Naive B cell (primary cell): ENCODE results near the gene PER1. TPM values are rescaled to one million over a fixed set of nuclear protein-coding genes. Genes with fewer than 3 reads are reported as not detected.

Source experiments
- ATAC-seq, 2 donors: fragments of 150-1000 bp; cut with Tn5 transposase; 2 replicates each; pipeline ENCODE4 v1.10.0; 2021; ENCODE audit warnings: low read depth in 2 of 2, mild to moderate bottlenecking in 2 of 2, moderate library complexity in 2 of 2
- DNase-seq: peaks from one replicate; pipeline ENCODE4 v3.0.0; 2022
- H3K27ac Mint-ChIP-seq, 6 donors: one replicate each; pipeline ENCODE4 v1.8.0; 2020 to 2022; ENCODE audit warnings: mild to moderate bottlenecking in 6 of 6, mixed read lengths in 6 of 6, moderate library complexity in 5 of 6, inconsistent platforms in 2 of 6
- H3K27me3 Mint-ChIP-seq, 3 donors: one replicate each; pipeline ENCODE4 v1.8.0; 2021 to 2022; ENCODE audit warnings: mixed read lengths in 3 of 3, mild to moderate bottlenecking in 1 of 3
- H3K36me3 Mint-ChIP-seq, 2 donors: one replicate each; pipeline ENCODE4 v1.8.0; 2020 to 2022; ENCODE audit warnings: mixed read lengths in 2 of 2, inconsistent platforms in 1 of 2, mild to moderate bottlenecking in 1 of 2
- H3K4me1 Mint-ChIP-seq, 3 donors: one replicate each; pipeline ENCODE4 v1.8.0; 2020 to 2022; ENCODE audit warnings: mixed read lengths in 3 of 3, inconsistent platforms in 1 of 3, mild to moderate bottlenecking in 1 of 3, moderate library complexity in 1 of 3
- H3K4me3 Mint-ChIP-seq, 8 donors: one replicate each; pipeline ENCODE4 v1.8.0; 2020 to 2022; ENCODE audit warnings: mild to moderate bottlenecking in 8 of 8, mixed read lengths in 8 of 8, moderate library complexity in 8 of 8, inconsistent platforms in 2 of 8
- H3K9me3 Mint-ChIP-seq, 7 donors: one replicate each; pipeline ENCODE4 v1.8.0; 2020 to 2022; ENCODE audit warnings: mixed read lengths in 7 of 7, mild to moderate bottlenecking in 5 of 7, inconsistent platforms in 2 of 7, moderate library complexity in 1 of 7
- polyA plus RNA-seq, 6 donors: library from polyadenylated mRNA; unstranded; fragments of 300-500 nt; fragmentation: Illumina TruSeq; gene quantifications; one replicate each; pipeline ENCODE4 v1.2.3, GENCODE V29; 2021; ENCODE audit warnings: low read depth in 6 of 6

Gene PER1
- polyA plus RNA-seq, 6 donors from 2014 or later = 4.5 to 20.9 (median 13.5) TPM

DNA sequence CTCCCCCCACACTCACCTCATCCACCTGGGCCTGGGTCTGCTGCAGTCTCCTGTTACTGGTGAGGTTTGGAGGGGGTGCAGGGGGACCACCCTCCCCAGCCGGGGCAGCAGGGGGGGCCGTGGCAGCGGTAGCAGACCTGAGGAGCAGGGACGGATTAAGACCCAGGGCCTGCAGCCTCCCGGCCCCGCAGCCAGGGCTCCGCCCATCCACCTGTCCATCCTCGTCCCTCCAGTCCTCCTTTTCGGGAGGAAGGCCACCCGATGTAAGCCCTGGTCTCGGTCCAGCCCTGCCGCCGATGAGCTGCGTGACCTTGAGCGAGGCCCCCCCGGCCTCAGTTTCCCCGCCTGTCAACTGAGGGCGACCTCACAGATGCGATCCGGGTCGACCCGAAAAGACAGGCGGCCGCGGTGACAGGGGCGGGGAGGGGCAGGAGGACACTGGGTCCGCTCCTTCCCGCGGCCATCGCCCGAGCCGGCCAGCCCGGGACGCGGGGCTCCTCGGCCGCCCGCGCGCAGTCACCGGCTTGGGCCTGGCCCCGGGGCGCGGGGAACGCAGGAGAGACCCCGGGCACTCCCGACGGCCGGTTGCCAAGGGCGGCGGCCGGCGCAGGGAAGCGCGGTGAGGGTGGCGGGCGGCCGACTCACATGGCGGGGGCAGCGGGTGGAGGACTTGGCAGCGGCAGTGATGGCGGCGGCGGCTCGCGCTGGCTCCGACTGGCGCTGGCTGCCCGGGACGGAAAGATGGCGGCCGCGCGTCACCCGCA is 10.2 kb upstream of the PER1 start, which contains the start of gene VAMP2:
Gene VAMP2, minus strand, starts transcription at position 716 of the 764 bp plus-strand sequence. Its CDS starts 69 bp downstream, at position 647.
- H3K27me3 Mint-ChIP-seq = no peaks in the 10 kb centered on the region
- no peaks in the 10 kb centered on the region for H3K9me3 Mint-ChIP-seq
- peak within 1 kb of the TSS in 5 of 6 donors; percentile 90 to 100 (median 98) for H3K27ac Mint-ChIP-seq
- peak within 1 kb of the TSS; percentile 83 to 97 (median 92) for H3K4me3 Mint-ChIP-seq
- peak; percentile 74 to 75 for ATAC-seq
- peaks cover 0 to 5% of the 10 kb centered on the region in 2 donors for H3K36me3 Mint-ChIP-seq
- DNase-seq = peak; percentile 86
- peaks cover 46 to 60% (median 53%) of the 10 kb centered on the region in 3 donors for H3K4me1 Mint-ChIP-seq

DNA sequence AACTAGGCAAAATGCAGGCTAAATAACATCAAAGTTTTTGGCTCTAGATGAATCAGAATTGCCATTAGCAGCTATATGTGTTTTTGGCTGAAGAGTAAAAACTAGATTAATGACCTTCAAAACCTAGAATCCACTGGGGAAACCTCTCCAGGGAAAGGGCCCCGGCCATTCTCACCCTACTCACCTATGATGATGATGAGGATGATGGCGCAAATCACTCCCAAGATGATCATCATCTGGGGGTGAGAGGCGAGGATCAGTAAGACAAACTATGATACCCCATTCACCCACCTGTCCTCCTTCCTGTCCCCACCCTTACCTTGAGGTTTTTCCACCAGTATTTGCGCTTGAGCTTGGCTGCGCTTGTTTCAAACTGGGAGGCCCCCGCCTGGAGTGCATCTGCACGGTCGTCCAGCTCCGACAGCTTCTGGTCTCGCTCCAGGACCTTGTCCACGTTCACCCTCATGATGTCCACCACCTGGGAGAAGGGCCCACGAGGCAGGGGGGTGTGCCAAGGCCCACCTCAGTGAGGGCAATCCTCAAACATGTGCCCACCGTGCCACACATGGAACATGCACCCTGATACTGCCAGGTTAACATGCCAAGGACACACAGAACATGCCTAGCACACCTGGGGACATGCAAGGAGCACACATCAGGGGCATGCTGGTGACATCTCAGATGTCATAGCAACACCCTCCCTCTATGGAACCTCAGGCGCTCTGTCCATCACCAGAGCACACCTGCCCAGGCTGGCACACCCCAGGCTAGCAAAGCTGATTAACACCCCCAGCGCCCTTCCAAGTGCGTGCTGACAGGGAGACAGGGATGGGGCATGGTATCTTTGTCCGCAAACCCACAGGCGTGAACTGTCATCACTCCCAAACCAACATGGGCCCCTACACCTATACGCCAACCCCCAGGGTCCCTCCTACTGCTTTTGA is 9.4 kb upstream of the PER1 start:
- ATAC-seq (no peak), DNase-seq (no peak)
- peaks cover 0 to 5% of the 10 kb centered on the region in 2 donors for H3K36me3 Mint-ChIP-seq
- H3K27me3 Mint-ChIP-seq = no peaks in the 10 kb centered on the region
- H3K9me3 Mint-ChIP-seq = no peaks in the 10 kb centered on the region
- H3K27ac Mint-ChIP-seq = peak overlapping the region in 5 of 6 donors; percentile 90 to 93 (median 91)
- H3K4me1 Mint-ChIP-seq = peaks cover 46 to 60% (median 53%) of the 10 kb centered on the region in 3 donors
- peak overlapping the region; percentile 83 to 93 (median 90) for H3K4me3 Mint-ChIP-seq

DNA sequence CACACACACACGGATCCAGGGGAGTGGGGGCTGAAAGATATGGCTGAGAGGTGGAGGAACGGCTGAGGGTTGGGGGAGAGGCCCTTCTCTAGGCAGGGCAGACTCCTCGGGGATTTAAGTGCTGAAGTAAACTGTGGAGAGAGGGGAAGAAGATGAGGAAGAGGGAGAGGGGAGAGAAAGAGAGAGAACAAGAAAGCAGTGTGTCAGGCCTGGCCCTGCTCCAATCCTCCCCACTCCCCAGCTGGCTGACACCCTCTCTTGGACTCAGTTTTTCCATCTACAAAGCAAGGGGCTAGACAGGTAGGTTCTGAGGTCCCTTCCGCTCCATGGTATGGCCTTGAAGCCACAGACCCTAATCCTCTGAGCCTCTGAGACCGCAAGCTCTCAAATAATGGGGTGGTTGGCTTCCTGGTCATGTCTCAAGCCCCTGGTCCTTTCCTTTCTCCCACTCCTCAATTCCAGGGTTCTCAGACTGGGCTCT is 8.6 kb upstream of the PER1 start:
- no peak for DNase-seq
- Mint-ChIP-seq H3K4me3 (peak overlapping the region in 6 of 8 donors; percentile 83 to 93 (median 90)), H3K36me3 (peaks cover 0 to 5% of the 10 kb centered on the region in 2 donors), H3K4me1 (peaks cover 46 to 60% (median 53%) of the 10 kb centered on the region in 3 donors), H3K27me3 (no peaks in the 10 kb centered on the region), H3K27ac (peak overlapping the region in 5 of 6 donors; percentile 64 to 93 (median 91)), H3K9me3 (no peaks in the 10 kb centered on the region)
- ATAC-seq = no peak

DNA sequence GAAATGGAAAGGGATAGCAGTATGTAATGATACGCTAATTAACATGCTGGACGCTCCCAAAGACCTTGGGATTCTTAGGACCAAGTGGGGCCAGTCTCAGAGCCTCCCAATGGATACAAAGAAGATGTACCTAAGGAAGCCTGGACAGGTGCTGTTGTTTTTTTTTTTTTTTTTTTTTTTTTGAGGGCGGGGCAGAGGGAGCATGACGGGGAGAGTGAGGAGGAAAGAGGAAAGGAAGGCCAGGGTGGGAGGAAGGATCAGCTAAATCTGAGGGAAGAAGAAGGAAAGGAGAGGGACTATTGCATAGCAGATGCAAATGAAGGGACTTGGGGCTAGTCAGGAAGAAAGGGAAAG is 8.0 kb upstream of the PER1 start:
- H3K9me3 Mint-ChIP-seq = no peaks in the 10 kb centered on the region
- peaks cover 0 to 5% of the 10 kb centered on the region in 2 donors for H3K36me3 Mint-ChIP-seq
- H3K4me1 Mint-ChIP-seq = peaks cover 46 to 60% (median 53%) of the 10 kb centered on the region in 3 donors
- DNase-seq (no peak), ATAC-seq (no peak)
- H3K27ac Mint-ChIP-seq = peak overlapping the region in 3 of 6 donors; percentile 54 to 91 (median 74)
- H3K4me3 Mint-ChIP-seq = peak overlapping the region in 6 of 8 donors; percentile 58 to 92 (median 84)
- H3K27me3 Mint-ChIP-seq = no peaks in the 10 kb centered on the region

GRCh38 chr17:8159459-8160223 is 7.4 kb upstream of the PER1 start:
- ATAC-seq = no peak
- Mint-ChIP-seq H3K27ac (peak overlapping the region in 3 of 6 donors; percentile 74 to 99 (median 91)), H3K4me1 (peaks cover 42 to 55% (median 50%) of the 10 kb centered on the region in 3 donors), H3K27me3 (no peaks in the 10 kb centered on the region), H3K36me3 (peaks cover 0 to 5% of the 10 kb centered on the region in 2 donors), H3K4me3 (peak overlapping the region in 7 of 8 donors; percentile 1 to 92 (median 70)), H3K9me3 (no peaks in the 10 kb centered on the region)
- DNase-seq = no peak

GRCh38 chr17:8159032-8159400 is 6.8 kb upstream of the PER1 start:
- ATAC-seq (no peak), DNase-seq (no peak)
- H3K4me1 Mint-ChIP-seq = peaks cover 39 to 53% (median 45%) of the 10 kb centered on the region in 3 donors
- no peaks in the 10 kb centered on the region for H3K27me3 Mint-ChIP-seq
- peak overlapping the region; percentile 45 to 84 (median 76) for H3K4me3 Mint-ChIP-seq
- no peaks in the 10 kb centered on the region for H3K9me3 Mint-ChIP-seq
- peak overlapping the region in 4 of 6 donors; percentile 86 to 99 (median 98) for H3K27ac Mint-ChIP-seq
- H3K36me3 Mint-ChIP-seq = peaks cover 4 to 5% of the 10 kb centered on the region in 2 donors

DNA sequence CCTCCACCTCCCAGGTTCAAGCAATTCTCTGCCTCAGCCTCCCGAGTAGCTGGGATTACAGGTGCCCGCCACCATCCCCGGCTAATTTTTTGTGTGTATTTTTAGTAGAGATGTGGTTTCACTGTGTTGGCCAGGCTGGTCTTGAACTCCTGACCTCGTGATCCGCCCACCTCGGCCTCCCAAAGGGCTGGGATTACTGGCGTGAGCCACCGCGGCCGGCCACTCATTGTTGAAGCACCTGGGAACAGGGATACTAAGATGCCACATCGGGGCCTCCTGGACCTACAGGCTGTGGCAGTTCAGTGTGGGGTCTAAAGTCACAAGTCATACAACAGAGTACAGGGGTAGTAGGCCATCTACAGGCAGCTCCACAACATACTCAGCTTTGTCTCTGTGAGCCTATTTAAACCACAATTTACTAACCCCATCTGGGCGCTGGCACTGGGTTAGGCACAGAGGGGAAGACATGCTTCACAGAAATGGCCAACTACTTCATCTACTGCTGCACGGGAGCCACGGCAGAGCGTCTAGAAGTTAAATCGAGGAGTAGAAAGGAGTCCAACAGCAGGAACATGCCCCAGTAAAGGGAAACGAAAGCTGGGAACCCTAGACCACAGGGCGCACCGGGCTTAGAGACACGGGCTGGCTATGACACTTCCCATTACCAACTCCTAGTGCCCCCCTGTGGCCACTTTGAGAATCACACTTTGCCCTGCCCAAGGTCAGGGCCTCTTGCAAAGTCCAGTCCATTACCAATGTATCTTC is 6.2 kb upstream of the PER1 start:
- DNase-seq (peak; percentile 87), ATAC-seq (peak; percentile 18 to 24)
- Mint-ChIP-seq H3K27ac (peak overlapping the region in 3 of 6 donors; percentile 98 to 99 (median 99)), H3K4me3 (peak overlapping the region; percentile 45 to 84 (median 76)), H3K36me3 (peaks cover 5 to 8% of the 10 kb centered on the region in 2 donors), H3K9me3 (no peaks in the 10 kb centered on the region), H3K27me3 (no peaks in the 10 kb centered on the region), H3K4me1 (peaks cover 38 to 53% (median 40%) of the 10 kb centered on the region in 3 donors)

DNA sequence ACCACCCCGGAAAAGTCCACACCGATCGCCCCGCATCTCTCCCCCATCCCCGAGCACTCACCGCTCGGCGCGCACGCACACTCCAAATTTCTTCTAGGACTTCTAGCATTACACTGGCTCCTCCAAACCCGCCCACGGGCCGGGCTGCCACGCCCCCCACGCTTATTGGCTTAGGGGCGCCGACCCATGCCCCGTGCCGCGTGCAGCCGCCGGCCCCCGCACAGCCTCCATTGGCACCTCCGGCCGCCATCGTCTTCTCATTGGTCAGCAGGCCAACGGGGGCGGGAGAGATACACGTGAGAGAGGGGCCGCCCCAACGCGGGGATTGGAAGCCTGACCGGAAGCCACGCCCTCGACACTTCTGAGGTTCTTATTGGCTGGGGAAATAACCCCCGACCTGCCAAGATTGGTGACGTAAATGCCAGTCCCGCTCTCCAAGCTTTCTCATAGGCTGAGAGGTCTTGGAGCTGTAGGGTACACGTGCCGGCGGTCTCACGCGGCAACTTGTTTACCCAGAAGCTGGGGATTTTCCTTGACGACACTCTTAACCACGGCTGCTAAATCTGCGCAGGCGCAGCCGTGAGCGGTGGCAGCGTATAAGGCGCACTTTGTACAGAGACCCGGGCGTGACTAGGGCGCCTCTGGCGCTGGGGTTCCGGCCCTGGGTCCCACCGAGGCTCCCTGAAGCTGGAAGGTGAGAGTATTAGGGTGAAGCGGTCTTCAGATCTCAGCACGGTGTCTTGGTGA is 4.2 kb upstream of the PER1 start:
- Mint-ChIP-seq H3K27ac (no peak overlapping the region), H3K4me1 (peaks cover 33 to 62% (median 34%) of the 10 kb centered on the region in 3 donors), H3K4me3 (no peak overlapping the region), H3K27me3 (no peaks in the 10 kb centered on the region), H3K36me3 (peaks cover 5 to 8% of the 10 kb centered on the region in 2 donors), H3K9me3 (no peaks in the 10 kb centered on the region)
- peak; percentile 100 for DNase-seq
- ATAC-seq = peak; percentile 70 to 71

GRCh38 chr17:8155996-8156245 is 3.7 kb upstream of the PER1 start:
- no peaks in the 10 kb centered on the region for H3K27me3 Mint-ChIP-seq
- H3K36me3 Mint-ChIP-seq = peaks cover 5 to 8% of the 10 kb centered on the region in 2 donors
- no peak overlapping the region for H3K4me3 Mint-ChIP-seq
- H3K4me1 Mint-ChIP-seq = peaks cover 34 to 60% (median 34%) of the 10 kb centered on the region in 3 donors
- DNase-seq = no peak
- H3K9me3 Mint-ChIP-seq = no peaks in the 10 kb centered on the region
- H3K27ac Mint-ChIP-seq = no peak overlapping the region
- ATAC-seq = peak in 1 of 2 donors; percentile 0

- H3K4me1 Mint-ChIP-seq = peaks cover 33 to 59% (median 34%) of the 10 kb centered on the region in 3 donors
- no peak overlapping the region for H3K27ac Mint-ChIP-seq
- ATAC-seq (no peak), DNase-seq (no peak)
- no peaks in the 10 kb centered on the region for H3K27me3 Mint-ChIP-seq
- H3K4me3 Mint-ChIP-seq = no peak overlapping the region
- no peaks in the 10 kb centered on the region for H3K9me3 Mint-ChIP-seq
- peaks cover 5 to 8% of the 10 kb centered on the region in 2 donors for H3K36me3 Mint-ChIP-seq
Observed at GRCh38 chr17:8155231-8155995, 3.2 kb upstream of the PER1 start.

- peaks cover 29 to 58% (median 32%) of the 10 kb centered on the region in 3 donors for H3K4me1 Mint-ChIP-seq
- ATAC-seq (no peak), DNase-seq (no peak)
- H3K27me3 Mint-ChIP-seq = no peaks in the 10 kb centered on the region
- peaks cover 5 to 8% of the 10 kb centered on the region in 2 donors for H3K36me3 Mint-ChIP-seq
- H3K4me3 Mint-ChIP-seq = peak overlapping the region in 2 of 8 donors; percentile 82 to 87
- H3K27ac Mint-ChIP-seq = no peak overlapping the region
- no peaks in the 10 kb centered on the region for H3K9me3 Mint-ChIP-seq
Observed at GRCh38 chr17:8154608-8155155, 2.5 kb upstream of the PER1 start.
